ENCODE data around the gene C10orf95. TPM values are rescaled to one million over a fixed set of nuclear protein-coding genes. Genes with fewer than 3 reads are reported as not detected.

Gene C10orf95
- total and polyA plus RNA-seq, 2 of the 13 experiments (the other 11 are each of a cell fraction or from before 2014, with no cell fraction given): 0.05 to 0.07 TPM

DNA sequence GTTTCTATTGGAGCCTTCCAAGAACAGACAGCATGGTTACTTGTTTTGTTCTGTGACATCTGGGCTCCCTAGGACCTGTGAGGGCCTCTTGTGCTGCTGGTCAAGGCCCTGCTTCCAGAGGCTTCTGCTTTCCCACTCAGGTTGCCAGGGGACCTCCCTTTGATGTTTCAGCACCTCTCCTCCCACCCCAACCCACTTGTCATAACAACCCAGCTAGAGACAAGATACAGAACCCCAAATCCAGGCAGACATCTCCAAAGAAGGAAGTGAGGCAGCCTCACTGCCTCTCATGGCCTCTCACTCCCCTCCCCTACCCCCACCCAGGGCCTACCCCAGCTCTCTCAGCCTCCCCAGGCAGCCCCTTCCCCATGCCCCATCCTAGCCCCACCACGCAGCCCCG, 44.5 kb downstream of the C10orf95 start:
- FAIRE-seq (no peak), ATAC-seq (no peak), DNase-seq (ENCODE audit: low spot score) (no peak)
- H2AFZ ChIP-seq (ENCODE audit: low read length): no peak overlapping the region
- H3K4me1 ChIP-seq (ENCODE audit: insufficient read depth, low read length): peaks cover 25% of the 10 kb centered on the region
- no TSS peak for BruUV-seq (replicated peaks)
- intact Hi-C loops (cut with micrococcal nuclease; ENCODE audit: unreplicated experiment) (no loop called here), in situ Hi-C loops (cut with HindIII; ENCODE audit: extremely low pct_ligation_motif_present, low pct_unique_long_range_greater_than_20kb) (loop anchor here (10.0 kb wide), 1 partner anchor 68 kb away; no protein-coding TSS in a partner anchor)
- H3K27me3 ChIP-seq (ENCODE audit: control insufficient read depth in 1 of 2, insufficient read depth in 2 of 2, low read length in 2 of 2): peaks cover 17 to 50% of the 10 kb centered on the region in 2 experiments
- no peak overlapping the region for H3K4me2 ChIP-seq (ENCODE audit: low read depth, low read length)
- ChIA-PET CTCF (ENCODE audit: low intra/inter-chr PET ratio, low total read pairs) (no interaction called here), POLR2A (no interaction called here)
- H3K79me2 ChIP-seq (ENCODE audit: insufficient read depth, low read length): no peaks in the 10 kb centered on the region
- peaks cover 4% of the 10 kb centered on the region; the same call in 1 of the 2 replicates for H4K20me1 ChIP-seq (ENCODE audit: insufficient read depth, low read length)
- no peaks in the 10 kb centered on the region for H3K9me3 ChIP-seq (ENCODE audit: low read length)
- TF ChIP-seq ZFYVE20 (CRISPR knock-in tag; IDR thresholded peaks at IDR 0.05; ENCODE audit: borderline replicate concordance, low read depth) (no peak), FOSL2 (CRISPR knock-in tag; IDR thresholded peaks at IDR 0.05) (no peak), TBP (CRISPR knock-in tag; IDR thresholded peaks at IDR 0.05) (no peak), PRMT3 (CRISPR knock-in tag; IDR thresholded peaks at IDR 0.05; ENCODE audit: borderline replicate concordance, low read depth) (no peak), DPF2 (CRISPR knock-in tag; IDR thresholded peaks at IDR 0.05; ENCODE audit: borderline replicate concordance, low read depth) (no peak), ATF7 (IDR thresholded peaks at IDR 0.05) (no peak), ATF7 (CRISPR knock-in tag; IDR thresholded peaks at IDR 0.05) (no peak), BCL6 (CRISPR knock-in tag; IDR thresholded peaks at IDR 0.05) (no peak), HNRNPLL (IDR thresholded peaks at IDR 0.05; ENCODE audit: low read depth, low read length, poor library complexity, severe bottlenecking) (no peak), EED (CRISPR knock-in tag; IDR thresholded peaks at IDR 0.05) (no peak), FOXM1 (CRISPR knock-in tag; IDR thresholded peaks at IDR 0.05) (no peak)
- TF ChIP-seq, protein P1, sequence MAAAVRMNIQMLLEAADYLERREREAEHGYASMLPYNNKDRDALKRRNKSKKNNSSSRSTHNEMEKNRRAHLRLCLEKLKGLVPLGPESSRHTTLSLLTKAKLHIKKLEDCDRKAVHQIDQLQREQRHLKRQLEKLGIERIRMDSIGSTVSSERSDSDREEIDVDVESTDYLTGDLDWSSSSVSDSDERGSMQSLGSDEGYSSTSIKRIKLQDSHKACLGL (CRISPR knock-in tag; IDR thresholded peaks at IDR 0.05): no peak
- TF ChIP-seq, protein P2, sequence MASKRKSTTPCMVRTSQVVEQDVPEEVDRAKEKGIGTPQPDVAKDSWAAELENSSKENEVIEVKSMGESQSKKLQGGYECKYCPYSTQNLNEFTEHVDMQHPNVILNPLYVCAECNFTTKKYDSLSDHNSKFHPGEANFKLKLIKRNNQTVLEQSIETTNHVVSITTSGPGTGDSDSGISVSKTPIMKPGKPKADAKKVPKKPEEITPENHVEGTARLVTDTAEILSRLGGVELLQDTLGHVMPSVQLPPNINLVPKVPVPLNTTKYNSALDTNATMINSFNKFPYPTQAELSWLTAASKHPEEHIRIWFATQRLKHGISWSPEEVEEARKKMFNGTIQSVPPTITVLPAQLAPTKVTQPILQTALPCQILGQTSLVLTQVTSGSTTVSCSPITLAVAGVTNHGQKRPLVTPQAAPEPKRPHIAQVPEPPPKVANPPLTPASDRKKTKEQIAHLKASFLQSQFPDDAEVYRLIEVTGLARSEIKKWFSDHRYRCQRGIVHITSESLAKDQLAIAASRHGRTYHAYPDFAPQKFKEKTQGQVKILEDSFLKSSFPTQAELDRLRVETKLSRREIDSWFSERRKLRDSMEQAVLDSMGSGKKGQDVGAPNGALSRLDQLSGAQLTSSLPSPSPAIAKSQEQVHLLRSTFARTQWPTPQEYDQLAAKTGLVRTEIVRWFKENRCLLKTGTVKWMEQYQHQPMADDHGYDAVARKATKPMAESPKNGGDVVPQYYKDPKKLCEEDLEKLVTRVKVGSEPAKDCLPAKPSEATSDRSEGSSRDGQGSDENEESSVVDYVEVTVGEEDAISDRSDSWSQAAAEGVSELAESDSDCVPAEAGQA (IDR thresholded peaks at IDR 0.05; ENCODE audit: low read depth): no peak
- TF ChIP-seq, protein P2 (CRISPR knock-in tag; IDR thresholded peaks at IDR 0.05; ENCODE audit: borderline replicate concordance): no peak
- TF ChIP-seq, protein P3, sequence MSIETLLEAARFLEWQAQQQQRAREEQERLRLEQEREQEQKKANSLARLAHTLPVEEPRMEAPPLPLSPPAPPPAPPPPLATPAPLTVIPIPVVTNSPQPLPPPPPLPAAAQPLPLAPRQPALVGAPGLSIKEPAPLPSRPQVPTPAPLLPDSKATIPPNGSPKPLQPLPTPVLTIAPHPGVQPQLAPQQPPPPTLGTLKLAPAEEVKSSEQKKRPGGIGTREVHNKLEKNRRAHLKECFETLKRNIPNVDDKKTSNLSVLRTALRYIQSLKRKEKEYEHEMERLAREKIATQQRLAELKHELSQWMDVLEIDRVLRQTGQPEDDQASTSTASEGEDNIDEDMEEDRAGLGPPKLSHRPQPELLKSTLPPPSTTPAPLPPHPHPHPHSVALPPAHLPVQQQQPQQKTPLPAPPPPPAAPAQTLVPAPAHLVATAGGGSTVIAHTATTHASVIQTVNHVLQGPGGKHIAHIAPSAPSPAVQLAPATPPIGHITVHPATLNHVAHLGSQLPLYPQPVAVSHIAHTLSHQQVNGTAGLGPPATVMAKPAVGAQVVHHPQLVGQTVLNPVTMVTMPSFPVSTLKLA (IDR thresholded peaks at IDR 0.05): no peak
- H3K9ac ChIP-seq (ENCODE audit: insufficient read depth, low read depth, low read length): no peak overlapping the region
- H3K4me3 ChIP-seq (replicated peaks in 1 of 3; ENCODE audit: insufficient read depth in 1 of 3, low read depth in 2 of 3, low read length in 3 of 3): no peak overlapping the region
- no peak overlapping the region for H3K27ac ChIP-seq (ENCODE audit: extremely low read length, insufficient read depth, low read length)
- WGBS (ENCODE audit: low lambda C conversion rate): 0% methylated on average over 2 of the region's 2 CpGs
- H3K36me3 ChIP-seq (replicated peaks in 1 of 2; ENCODE audit: control insufficient read depth in 1 of 2, insufficient read depth in 2 of 2, low read length in 2 of 2): no peaks in the 10 kb centered on the region
